GM23338 (cell line): ENCODE results near the gene FOXJ2. TPM values are rescaled to one million over a fixed set of nuclear protein-coding genes. Genes with fewer than 3 reads are reported as not detected.
"Not testable (repeated sequence)": the region's sequence is repeated elsewhere in the genome, so short reads cannot be mapped to it uniquely, and the experiment has no call there.

Source experiments
- ATAC-seq: fragments of 200-7000 bp; cut with Tn5 transposase; 3 replicates; pipeline ENCODE4 v1.9.1; 2020
- DNase-seq: peaks from one replicate; pipeline ENCODE4 v3.0.0-alpha.2; 2015; ENCODE audit warnings: low spot score
- H2AFZ ChIP-seq: fragments of 200-600 bp; sonication (generic); 2 replicates; pipeline ENCODE4 v1.8.0; 2016; ENCODE audit warnings: antibody characterized with exemption, mild to moderate bottlenecking, moderate library complexity
- H3F3A ChIP-seq: fragments of 200-600 bp; sonication (generic); replicated peaks from 2 replicates; pipeline ENCODE4 v1.8.0; 2017; ENCODE audit warnings: antibody characterized with exemption, mixed run types, low read depth
- H3K27ac ChIP-seq: fragments of 200-600 bp; sonication (generic); 2 replicates; pipeline ENCODE4 v1.6.1; 2016; ENCODE audit warnings: low read depth
- H3K27me3 ChIP-seq: fragments of 200-600 bp; sonication (generic); 2 replicates; pipeline ENCODE4 v1.8.0; 2016; ENCODE audit warnings: mild to moderate bottlenecking, mixed run types, moderate library complexity; ENCODE audit not compliant: insufficient read depth
- H3K36me3 ChIP-seq: fragments of 200-600 bp; sonication (generic); 2 replicates; pipeline ENCODE4 v1.8.0; 2016; ENCODE audit warnings: mild to moderate bottlenecking; ENCODE audit not compliant: insufficient read depth
- H3K4me1 ChIP-seq: fragments of 200-600 bp; sonication (generic); 2 replicates; pipeline ENCODE4 v1.8.0; 2016; ENCODE audit warnings: mild to moderate bottlenecking, moderate library complexity; ENCODE audit not compliant: insufficient read depth
- H3K4me2 ChIP-seq: fragments of 200-600 bp; sonication (generic); 2 replicates; pipeline ENCODE4 v1.7.1; 2017; ENCODE audit warnings: mixed run types
- H3K4me3 ChIP-seq: fragments of 200-600 bp; sonication (generic); 2 replicates; pipeline ENCODE4 v1.6.1; 2016; ENCODE audit warnings: mixed run types
- H3K79me2 ChIP-seq: fragments of 200-600 bp; sonication (generic); replicated peaks from 2 replicates; pipeline ENCODE4 v1.8.0; 2017; ENCODE audit warnings: mild to moderate bottlenecking; ENCODE audit not compliant: insufficient read depth
- H3K9me2 ChIP-seq: fragments of 200-600 bp; sonication (generic); 2 replicates; pipeline ENCODE4 v1.8.0; 2017; ENCODE audit not compliant: insufficient read depth
- H4K20me1 ChIP-seq: fragments of 200-600 bp; sonication (generic); replicated peaks from 2 replicates; pipeline ENCODE4 v1.8.0; 2017; ENCODE audit warnings: mild to moderate bottlenecking; ENCODE audit not compliant: insufficient read depth
- H3K27ac Mint-ChIP-seq: 2 replicates; pipeline ENCODE4 v1.8.0; 2020; ENCODE audit warnings: inconsistent platforms, mild to moderate bottlenecking, moderate library complexity, mixed read lengths
- H3K27me3 Mint-ChIP-seq: 3 replicates; pipeline ENCODE4 v1.8.0; 2022; ENCODE audit warnings: low read depth, mild to moderate bottlenecking, moderate library complexity, mixed read lengths, inconsistent platforms; ENCODE audit not compliant: insufficient read depth, poor library complexity
- H3K36me3 Mint-ChIP-seq: 3 replicates; pipeline ENCODE4 v1.8.0; 2021; ENCODE audit warnings: low read depth, mild to moderate bottlenecking, inconsistent platforms, moderate library complexity, mixed read lengths
- H3K4me1 Mint-ChIP-seq: 3 replicates; pipeline ENCODE4 v1.8.0; 2020; ENCODE audit warnings: mild to moderate bottlenecking, inconsistent platforms, mixed read lengths
- H3K4me3 Mint-ChIP-seq: 3 replicates; pipeline ENCODE4 v1.8.0; 2021; ENCODE audit warnings: moderate library complexity, mild to moderate bottlenecking, inconsistent platforms, mixed read lengths
- H3K9me3 Mint-ChIP-seq: 3 replicates; pipeline ENCODE4 v1.8.0; 2020; ENCODE audit warnings: moderate library complexity, mild to moderate bottlenecking, inconsistent platforms, mixed read lengths
- EZH2 ChIP-seq: fragments of 200-600 bp; sonication (generic); IDR thresholded peaks from one replicate; pipeline ENCODE4 v1.8.0; 2017; ENCODE audit warnings: antibody characterized with exemption, mild to moderate bottlenecking, low read depth; ENCODE audit not compliant: unreplicated experiment
- EZH2phosphoT487 ChIP-seq: fragments of 200-600 bp; sonication (generic); IDR thresholded peaks from one replicate; pipeline ENCODE4 v1.8.1; 2018; ENCODE audit warnings: antibody characterized with exemption; ENCODE audit not compliant: unreplicated experiment
- STAT1 ChIP-seq: IDR thresholded peaks from one replicate; pipeline ENCODE4 v1.6.1; 2016; ENCODE audit warnings: antibody characterized with exemption; ENCODE audit not compliant: unreplicated experiment
- polyA plus RNA-seq: library from polyadenylated mRNA; unstranded; fragments of >200 nt; fragmentation: Nextera tagmentation; extraction: Ambion mirVana; gene quantifications from 2 replicates; pipeline ENCODE4 v1.2.1, GENCODE V29; 2016
- total RNA-seq: library from RNA; depleted of rRNA; stranded (reverse); fragments of >200 nt; shearing (Covaris generic); gene quantifications from 2 replicates; pipeline ENCODE4 v1.2.3, GENCODE V29; 2014
- TF ChIP-seq, protein P1 (sequence below): fragments of 250-450 bp; sonication (Bioruptor Pico); IDR thresholded peaks from 2 replicates; pipeline ENCODE4 v1.5.0; 2020; ENCODE audit warnings: mild to moderate bottlenecking, moderate library complexity

Gene FOXJ2
- total and polyA plus RNA-seq, 2 experiments from 2014 or later: 4.9 to 10.4 TPM

DNA sequence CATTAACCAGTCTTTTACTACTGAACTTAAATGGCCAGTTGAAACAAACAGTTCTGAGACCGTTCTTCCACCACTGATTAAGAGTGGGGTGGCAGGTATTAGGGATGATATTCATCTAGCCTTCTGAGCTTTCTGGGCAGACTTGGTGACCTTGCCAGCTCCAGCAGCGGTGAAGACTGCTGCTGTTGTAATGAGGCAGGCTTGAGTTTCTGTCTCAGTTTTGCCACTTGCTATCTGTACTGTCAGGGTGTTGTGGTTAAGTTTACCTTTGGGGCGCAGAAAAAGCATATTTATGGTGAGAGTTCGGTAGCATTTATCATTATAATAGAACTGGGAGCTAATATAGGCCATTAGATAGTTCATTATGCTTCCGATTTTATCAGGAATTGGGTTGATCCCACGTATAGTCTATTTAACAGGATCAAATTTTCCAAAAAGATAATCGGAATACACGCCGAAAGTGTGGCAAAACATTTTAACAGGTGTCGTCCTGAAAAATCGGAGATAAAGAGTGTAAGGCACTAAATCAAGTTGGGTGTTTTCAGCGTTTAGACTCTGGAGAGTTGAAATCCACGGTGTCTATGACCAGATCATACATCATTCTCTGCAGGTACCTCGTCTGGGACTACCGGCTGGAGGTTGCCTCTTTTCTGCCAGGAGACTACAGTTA lies 48.9 kb downstream of the FOXJ2 start:
- Histone ChIP-seq H4K20me1 (no peaks in the 10 kb centered on the region; the same call in 1 of the 2 replicates), H3K79me2 (peaks cover 39% of the 10 kb centered on the region), H3K9me2 (no peaks in the 10 kb centered on the region), H3K4me2 (peak overlapping the region; percentile 92), H3K27ac (peak overlapping the region; percentile 98), H3K36me3 (no peaks in the 10 kb centered on the region), H2AFZ (peak overlapping the region; percentile 34), H3K4me3 (peak overlapping the region; percentile 83), H3K27me3 (no peaks in the 10 kb centered on the region), H3K4me1 (peaks cover 13% of the 10 kb centered on the region; the same call in 1 of the 2 replicates), H3F3A (no peaks in the 10 kb centered on the region)
- Mint-ChIP-seq H3K36me3 (no peaks in the 10 kb centered on the region; the same call in 2 of the 3 replicates), H3K27me3 (peaks cover 8% of the 10 kb centered on the region), H3K9me3 (no peaks in the 10 kb centered on the region; the same call in 2 of the 3 replicates), H3K27ac (peak overlapping the region; percentile 95), H3K4me1 (peaks cover 14% of the 10 kb centered on the region), H3K4me3 (peak overlapping the region; percentile 93)
- TF ChIP-seq, protein P1, sequence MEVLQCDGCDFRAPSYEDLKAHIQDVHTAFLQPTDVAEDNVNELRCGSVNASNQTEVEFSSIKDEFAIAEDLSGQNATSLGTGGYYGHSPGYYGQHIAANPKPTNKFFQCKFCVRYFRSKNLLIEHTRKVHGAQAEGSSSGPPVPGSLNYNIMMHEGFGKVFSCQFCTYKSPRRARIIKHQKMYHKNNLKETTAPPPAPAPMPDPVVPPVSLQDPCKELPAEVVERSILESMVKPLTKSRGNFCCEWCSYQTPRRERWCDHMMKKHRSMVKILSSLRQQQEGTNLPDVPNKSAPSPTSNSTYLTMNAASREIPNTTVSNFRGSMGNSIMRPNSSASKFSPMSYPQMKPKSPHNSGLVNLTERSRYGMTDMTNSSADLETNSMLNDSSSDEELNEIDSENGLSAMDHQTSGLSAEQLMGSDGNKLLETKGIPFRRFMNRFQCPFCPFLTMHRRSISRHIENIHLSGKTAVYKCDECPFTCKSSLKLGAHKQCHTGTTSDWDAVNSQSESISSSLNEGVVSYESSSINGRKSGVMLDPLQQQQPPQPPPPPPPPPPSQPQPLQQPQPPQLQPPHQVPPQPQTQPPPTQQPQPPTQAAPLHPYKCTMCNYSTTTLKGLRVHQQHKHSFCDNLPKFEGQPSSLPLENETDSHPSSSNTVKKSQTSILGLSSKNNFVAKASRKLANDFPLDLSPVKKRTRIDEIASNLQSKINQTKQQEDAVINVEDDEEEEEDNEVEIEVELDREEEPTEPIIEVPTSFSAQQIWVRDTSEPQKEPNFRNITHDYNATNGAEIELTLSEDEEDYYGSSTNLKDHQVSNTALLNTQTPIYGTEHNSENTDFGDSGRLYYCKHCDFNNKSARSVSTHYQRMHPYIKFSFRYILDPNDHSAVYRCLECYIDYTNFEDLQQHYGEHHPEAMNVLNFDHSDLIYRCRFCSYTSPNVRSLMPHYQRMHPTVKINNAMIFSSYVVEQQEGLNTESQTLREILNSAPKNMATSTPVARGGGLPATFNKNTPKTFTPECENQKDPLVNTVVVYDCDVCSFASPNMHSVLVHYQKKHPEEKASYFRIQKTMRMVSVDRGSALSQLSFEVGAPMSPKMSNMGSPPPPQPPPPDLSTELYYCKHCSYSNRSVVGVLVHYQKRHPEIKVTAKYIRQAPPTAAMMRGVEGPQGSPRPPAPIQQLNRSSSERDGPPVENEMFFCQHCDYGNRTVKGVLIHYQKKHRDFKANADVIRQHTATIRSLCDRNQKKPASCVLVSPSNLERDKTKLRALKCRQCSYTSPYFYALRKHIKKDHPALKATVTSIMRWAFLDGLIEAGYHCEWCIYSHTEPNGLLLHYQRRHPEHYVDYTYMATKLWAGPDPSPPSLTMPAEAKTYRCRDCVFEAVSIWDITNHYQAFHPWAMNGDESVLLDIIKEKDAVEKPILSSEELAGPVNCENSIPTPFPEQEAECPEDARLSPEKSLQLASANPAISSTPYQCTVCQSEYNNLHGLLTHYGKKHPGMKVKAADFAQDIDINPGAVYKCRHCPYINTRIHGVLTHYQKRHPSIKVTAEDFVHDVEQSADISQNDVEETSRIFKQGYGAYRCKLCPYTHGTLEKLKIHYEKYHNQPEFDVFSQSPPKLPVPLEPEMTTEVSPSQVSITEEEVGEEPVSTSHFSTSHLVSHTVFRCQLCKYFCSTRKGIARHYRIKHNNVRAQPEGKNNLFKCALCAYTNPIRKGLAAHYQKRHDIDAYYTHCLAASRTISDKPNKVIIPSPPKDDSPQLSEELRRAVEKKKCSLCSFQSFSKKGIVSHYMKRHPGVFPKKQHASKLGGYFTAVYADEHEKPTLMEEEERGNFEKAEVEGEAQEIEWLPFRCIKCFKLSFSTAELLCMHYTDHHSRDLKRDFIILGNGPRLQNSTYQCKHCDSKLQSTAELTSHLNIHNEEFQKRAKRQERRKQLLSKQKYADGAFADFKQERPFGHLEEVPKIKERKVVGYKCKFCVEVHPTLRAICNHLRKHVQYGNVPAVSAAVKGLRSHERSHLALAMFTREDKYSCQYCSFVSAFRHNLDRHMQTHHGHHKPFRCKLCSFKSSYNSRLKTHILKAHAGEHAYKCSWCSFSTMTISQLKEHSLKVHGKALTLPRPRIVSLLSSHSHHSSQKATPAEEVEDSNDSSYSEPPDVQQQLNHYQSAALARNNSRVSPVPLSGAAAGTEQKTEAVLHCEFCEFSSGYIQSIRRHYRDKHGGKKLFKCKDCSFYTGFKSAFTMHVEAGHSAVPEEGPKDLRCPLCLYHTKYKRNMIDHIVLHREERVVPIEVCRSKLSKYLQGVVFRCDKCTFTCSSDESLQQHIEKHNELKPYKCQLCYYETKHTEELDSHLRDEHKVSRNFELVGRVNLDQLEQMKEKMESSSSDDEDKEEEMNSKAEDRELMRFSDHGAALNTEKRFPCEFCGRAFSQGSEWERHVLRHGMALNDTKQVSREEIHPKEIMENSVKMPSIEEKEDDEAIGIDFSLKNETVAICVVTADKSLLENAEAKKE (CRISPR knock-in tag): no peak
- TF ChIP-seq EZH2 (no peak), EZH2phosphoT487 (no peak)
- no peak for DNase-seq
- ATAC-seq: peak; percentile 32

DNA sequence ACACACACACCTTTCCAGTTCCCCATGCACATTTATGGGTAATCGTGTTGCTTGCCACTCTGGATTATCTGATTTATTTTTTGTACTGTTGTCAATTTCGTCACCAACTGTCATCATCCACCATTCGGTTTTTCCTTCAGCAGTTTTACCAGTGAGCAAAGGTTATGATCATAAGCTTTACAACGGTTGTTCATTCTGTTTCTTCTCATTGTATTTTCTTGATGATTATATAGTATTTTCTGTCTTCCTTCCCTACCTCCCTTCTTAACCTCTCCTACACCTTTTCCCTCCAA lies 50.2 kb downstream of the FOXJ2 start:
- no peaks in the 10 kb centered on the region; the same call in 1 of the 2 replicates for H4K20me1 ChIP-seq
- peak overlapping the region; percentile 83 for H3K4me3 ChIP-seq
- Mint-ChIP-seq H3K27me3 (peaks cover 8% of the 10 kb centered on the region), H3K9me3 (no peaks in the 10 kb centered on the region; the same call in 2 of the 3 replicates), H3K4me1 (peaks cover 6% of the 10 kb centered on the region), H3K4me3 (peak overlapping the region; percentile 93), H3K27ac (peak overlapping the region; percentile 95), H3K36me3 (no peaks in the 10 kb centered on the region; the same call in 2 of the 3 replicates)
- no peaks in the 10 kb centered on the region for H3F3A ChIP-seq
- H3K79me2 ChIP-seq: peaks cover 42% of the 10 kb centered on the region
- H3K9me2 ChIP-seq: no peaks in the 10 kb centered on the region
- H3K36me3 ChIP-seq: no peaks in the 10 kb centered on the region
- H2AFZ ChIP-seq: no peak overlapping the region
- DNase-seq: no peak
- H3K27me3 ChIP-seq: no peaks in the 10 kb centered on the region
- peak overlapping the region; percentile 87 for H3K4me2 ChIP-seq
- H3K4me1 ChIP-seq: peaks cover 13% of the 10 kb centered on the region; the same call in 1 of the 2 replicates
- ATAC-seq: no peak
- no peak overlapping the region for H3K27ac ChIP-seq
- no peak for TF ChIP-seq STAT1

DNA sequence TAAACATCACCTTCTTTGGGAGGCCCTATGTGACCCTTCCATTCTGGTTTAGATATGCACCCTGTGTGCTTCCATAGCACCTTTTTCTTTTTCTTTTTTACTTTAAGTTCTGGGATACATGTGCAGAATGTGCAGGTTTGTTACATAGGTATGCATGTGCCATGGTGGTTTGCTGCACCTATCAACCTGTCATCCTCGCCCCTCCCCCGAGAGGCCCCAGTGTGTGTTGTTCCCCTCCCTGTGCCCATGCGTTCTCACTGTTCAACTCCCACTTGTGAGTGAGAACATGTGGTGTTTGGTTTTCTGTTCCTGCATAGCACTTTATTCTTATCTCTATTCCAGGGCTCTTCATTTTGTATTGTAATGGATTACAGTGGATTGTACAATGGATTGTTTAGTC lies 51.8 kb downstream of the FOXJ2 start:
- H4K20me1 ChIP-seq, H3F3A ChIP-seq, H2AFZ ChIP-seq, H3K4me2 ChIP-seq, H3K27me3 ChIP-seq, H3K4me3 Mint-ChIP-seq, H3K27ac Mint-ChIP-seq, H3K36me3 Mint-ChIP-seq, H3K27ac ChIP-seq, H3K4me3 ChIP-seq, H3K27me3 Mint-ChIP-seq, H3K9me2 ChIP-seq, H3K9me3 Mint-ChIP-seq, H3K4me1 Mint-ChIP-seq, ATAC-seq, DNase-seq, H3K36me3 ChIP-seq: not testable (repeated sequence)
- Histone ChIP-seq H3K79me2 (peaks cover 42% of the 10 kb centered on the region), H3K4me1 (peaks cover 13% of the 10 kb centered on the region; the same call in 1 of the 2 replicates)
